Esophagus squamous epithelium (tissue), 5 donors: ENCODE results near the gene KIF26B. TPM values are rescaled to one million over a fixed set of nuclear protein-coding genes. Genes with fewer than 3 reads are reported as not detected.

ENCODE experiments used
- DNase-seq: peaks from one replicate; lab custom pipeline; 2025; lab: John Stamatoyannopoulos, UW
- H3K27ac ChIP-seq, 4 donors: fragments of 200-600 bp; sonication (generic); one replicate each; pipeline ENCODE4 v1.5.1; 2016 to 2019; ENCODE audit warnings: mild to moderate bottlenecking in 1 of 4
- H3K27me3 ChIP-seq, 4 donors: fragments of 200-600 bp; sonication (generic); 1 replicate in 3 of 4; 2 replicates in 1 of 4; pipeline versions ENCODE4 v1.5.1 to v1.6.0; 2017 to 2021; ENCODE audit warnings: antibody characterized with exemption in 1 of 4
- H3K36me3 ChIP-seq, 3 donors: fragments of 200-600 bp; sonication (generic); one replicate each; pipeline ENCODE4 v1.5.1; 2016 to 2019
- H3K4me1 ChIP-seq, 3 donors: fragments of 200-600 bp; sonication (generic); one replicate each; pipeline ENCODE4 v1.5.1; 2017 to 2019
- H3K4me3 ChIP-seq, 4 donors: fragments of 200-600 bp; sonication (generic); 1 replicate in 3 of 4; 2 replicates in 1 of 4; pipeline ENCODE4 v1.5.1; 2016 to 2019; ENCODE audit warnings: mild to moderate bottlenecking in 2 of 4, moderate library complexity in 1 of 4
- H3K9me3 ChIP-seq, 3 donors: fragments of 200-600 bp; sonication (generic); one replicate each; pipeline ENCODE4 v1.5.1; 2016 to 2019
- POLR2A ChIP-seq, 4 donors: fragments of 450-650 bp; IDR thresholded peaks; one replicate each; pipeline ENCODE4 v1.6.1; 2017; ENCODE audit warnings: antibody characterized with exemption in 4 of 4, mild to moderate bottlenecking in 4 of 4, moderate library complexity in 3 of 4
- WGBS, 2 donors: methylation state at CpG; one replicate each; pipeline ENCODE4 v1.1.5; 2018; 5-methylcytosine and 5-hydroxymethylcytosine counted together
- intact Hi-C: fragments of 100-400 bp; cut with DNase I; formaldehyde crosslinking; loops from one replicate; pipeline ENCODE4 v1.15.0; 2022
- total RNA-seq, 4 donors: library from RNA; depleted of rRNA; stranded (reverse); fragments of >200 nt; gene quantifications; one replicate each; pipeline ENCODE4 v1.1.0, GENCODE V29; 2016
- TF ChIP-seq, protein P1 (sequence below), 6 experiments: fragments of 450-650 bp in 4 of 6; fragments of 200-600 bp in 2 of 6; sonication (generic) in 2 of 6; IDR thresholded peaks; one replicate each; pipeline ENCODE4 v1.5.1; 2016 to 2019; ENCODE audit warnings: antibody characterized with exemption in 6 of 6, mild to moderate bottlenecking in 4 of 6, moderate library complexity in 4 of 6
- donor health status: DM: yes; HTN: yes; CAD: no.

Gene KIF26B
- total RNA-seq, 4 donors from 2014 or later, result 0.23 to 2.7 (median 1.0) TPM

DNA sequence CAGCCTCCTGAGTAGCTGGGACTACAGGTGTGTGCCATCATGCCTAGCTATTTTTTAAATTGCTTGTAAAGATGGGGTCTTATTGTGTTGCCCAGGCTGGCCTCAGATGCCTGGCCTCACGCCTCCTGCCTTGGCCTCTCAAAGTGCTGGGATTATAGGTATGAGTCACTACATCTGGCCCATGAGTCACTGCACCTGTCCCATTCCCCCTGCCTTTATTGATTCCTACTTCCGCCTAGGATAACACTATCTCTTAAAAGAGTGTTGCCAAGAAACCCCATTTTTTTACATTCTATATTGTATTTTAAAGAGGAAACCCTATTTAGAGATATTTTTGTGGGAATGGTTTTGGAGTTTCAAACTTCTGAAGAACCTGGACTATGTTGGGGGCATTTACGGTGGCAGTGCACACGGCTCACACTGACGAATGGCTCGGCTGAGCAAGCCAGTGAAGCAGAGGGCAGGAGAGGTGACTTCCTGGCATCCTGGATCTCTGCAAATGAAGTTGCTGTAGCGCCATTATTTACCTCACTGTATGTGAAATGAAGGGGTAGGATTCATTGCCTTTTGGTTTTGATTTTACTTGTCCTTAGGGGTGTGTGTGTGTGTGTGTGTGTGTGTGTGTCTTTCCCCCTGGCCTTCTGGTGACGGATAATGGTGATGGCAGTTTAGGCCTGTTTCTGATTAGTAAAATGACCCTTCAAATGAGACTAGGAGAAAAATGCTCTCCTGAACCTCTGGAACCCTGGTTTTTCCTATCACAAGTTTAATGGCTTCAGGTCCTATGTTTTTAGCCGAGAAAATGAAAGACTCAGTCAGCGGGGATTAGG is 22.5 kb downstream of the KIF26B start:
- Histone ChIP-seq H3K36me3 (no peaks in the 10 kb centered on the region), H3K27me3 (no peaks in the 10 kb centered on the region), H3K4me3 (no peak overlapping the region), H3K9me3 (no peaks in the 10 kb centered on the region), H3K4me1 (peaks cover 0 to 5% (median 0%) of the 10 kb centered on the region in 3 donors), H3K27ac (no peak overlapping the region)
- TF ChIP-seq POLR2A (IDR thresholded peaks at IDR 0.05), result no peak
- TF ChIP-seq, protein P1, sequence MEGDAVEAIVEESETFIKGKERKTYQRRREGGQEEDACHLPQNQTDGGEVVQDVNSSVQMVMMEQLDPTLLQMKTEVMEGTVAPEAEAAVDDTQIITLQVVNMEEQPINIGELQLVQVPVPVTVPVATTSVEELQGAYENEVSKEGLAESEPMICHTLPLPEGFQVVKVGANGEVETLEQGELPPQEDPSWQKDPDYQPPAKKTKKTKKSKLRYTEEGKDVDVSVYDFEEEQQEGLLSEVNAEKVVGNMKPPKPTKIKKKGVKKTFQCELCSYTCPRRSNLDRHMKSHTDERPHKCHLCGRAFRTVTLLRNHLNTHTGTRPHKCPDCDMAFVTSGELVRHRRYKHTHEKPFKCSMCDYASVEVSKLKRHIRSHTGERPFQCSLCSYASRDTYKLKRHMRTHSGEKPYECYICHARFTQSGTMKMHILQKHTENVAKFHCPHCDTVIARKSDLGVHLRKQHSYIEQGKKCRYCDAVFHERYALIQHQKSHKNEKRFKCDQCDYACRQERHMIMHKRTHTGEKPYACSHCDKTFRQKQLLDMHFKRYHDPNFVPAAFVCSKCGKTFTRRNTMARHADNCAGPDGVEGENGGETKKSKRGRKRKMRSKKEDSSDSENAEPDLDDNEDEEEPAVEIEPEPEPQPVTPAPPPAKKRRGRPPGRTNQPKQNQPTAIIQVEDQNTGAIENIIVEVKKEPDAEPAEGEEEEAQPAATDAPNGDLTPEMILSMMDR (IDR thresholded peaks at IDR 0.05), result no peak
- WGBS, 2 donors, result 79% methylated on average over 10 of the region's 10 CpGs
- intact Hi-C loops, result no loop called here
- no peak for DNase-seq

DNA sequence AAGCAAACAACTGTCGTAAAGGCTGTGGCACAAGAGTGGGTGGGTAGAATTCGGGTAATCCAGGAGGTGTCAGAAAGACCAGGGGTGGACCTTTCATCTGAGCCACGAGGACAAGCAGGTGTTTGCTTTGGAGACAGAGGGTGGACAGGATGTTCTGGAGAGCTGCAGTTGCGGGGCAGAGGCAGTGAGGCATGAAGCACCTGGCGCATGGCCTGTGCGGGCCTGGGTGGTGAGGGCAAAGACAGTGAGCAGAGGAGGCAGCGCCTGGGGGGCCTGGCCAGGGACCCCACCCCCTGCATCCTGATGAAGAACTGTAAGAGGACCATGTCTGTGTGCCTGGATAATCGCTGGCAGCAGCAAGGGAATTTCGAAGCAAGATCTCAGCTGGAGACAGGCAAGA is 24.9 kb downstream of the KIF26B start:
- H3K27me3 ChIP-seq, result no peaks in the 10 kb centered on the region
- intact Hi-C loops, result no loop called here
- DNase-seq, result no peak
- H3K9me3 ChIP-seq, result no peaks in the 10 kb centered on the region
- TF ChIP-seq, protein P1 (IDR thresholded peaks at IDR 0.05), result no peak
- no peak for TF ChIP-seq POLR2A (IDR thresholded peaks at IDR 0.05)
- no peaks in the 10 kb centered on the region for H3K4me1 ChIP-seq
- H3K27ac ChIP-seq, result no peak overlapping the region
- H3K36me3 ChIP-seq, result no peaks in the 10 kb centered on the region
- H3K4me3 ChIP-seq, result no peak overlapping the region
- 62 to 64% methylated on average over 9 of the region's 9 CpGs for WGBS, 2 donors

DNA sequence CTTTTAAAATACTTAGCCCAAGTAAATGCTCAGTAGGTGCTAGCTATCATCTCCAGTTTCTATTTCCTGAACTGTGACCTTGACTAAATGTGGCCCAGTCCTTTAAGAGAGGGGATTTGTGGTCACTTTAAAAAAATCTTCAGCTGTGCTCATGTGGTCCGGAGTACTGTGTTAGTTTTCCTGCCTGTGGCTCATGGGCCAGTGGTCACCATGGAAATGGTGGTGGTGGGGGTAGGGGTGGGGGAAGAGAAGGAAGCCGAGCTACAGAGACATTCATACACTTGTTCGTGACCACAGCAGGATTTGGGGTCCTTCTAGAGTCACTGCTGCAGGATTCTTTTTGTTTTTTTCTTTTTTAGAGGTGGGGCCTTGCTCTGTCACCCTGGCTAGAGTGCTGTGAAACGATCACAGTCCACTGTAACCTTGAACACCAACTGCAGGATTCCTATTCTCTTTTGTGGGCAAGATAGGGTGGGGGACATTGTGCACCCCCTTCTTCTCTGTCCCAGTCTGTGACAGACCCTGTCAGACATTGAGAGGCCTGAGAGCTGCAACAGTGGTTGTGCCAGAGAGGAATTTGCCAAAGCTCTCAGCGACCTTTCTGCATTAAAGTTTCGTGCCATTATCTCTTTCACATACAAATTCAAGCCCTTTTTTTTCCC is 25.8 kb downstream of the KIF26B start:
- Histone ChIP-seq H3K4me1 (no peaks in the 10 kb centered on the region), H3K4me3 (no peak overlapping the region), H3K27me3 (no peaks in the 10 kb centered on the region), H3K27ac (no peak overlapping the region), H3K9me3 (no peaks in the 10 kb centered on the region), H3K36me3 (no peaks in the 10 kb centered on the region)
- TF ChIP-seq, protein P1 (IDR thresholded peaks at IDR 0.05), result no peak
- no peak for TF ChIP-seq POLR2A (IDR thresholded peaks at IDR 0.05)
- intact Hi-C loops, result no loop called here
- DNase-seq, result no peak
- 61 to 70% methylated on average over 5 to 6 of the region's 6 CpGs for WGBS, 2 donors

DNA sequence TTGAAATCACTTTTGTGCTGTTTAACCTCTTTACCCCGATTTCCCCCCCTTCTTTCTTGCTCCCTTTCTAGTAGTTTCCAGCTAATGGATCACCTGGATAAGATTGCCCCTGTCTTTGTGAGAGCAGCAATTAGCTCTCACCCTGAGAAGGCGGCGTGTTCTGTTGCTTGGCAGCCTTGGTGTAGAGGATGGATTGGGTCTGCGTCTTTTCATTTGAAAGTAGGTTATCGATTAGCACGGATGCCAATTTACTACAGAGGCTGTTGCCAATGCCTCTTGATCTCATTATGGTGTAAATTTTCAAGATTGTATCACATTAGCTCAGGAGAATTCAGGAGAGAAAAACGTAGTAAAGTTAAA is 26.4 kb downstream of the KIF26B start:
- H3K9me3 ChIP-seq, result no peaks in the 10 kb centered on the region
- no peak overlapping the region for H3K27ac ChIP-seq
- TF ChIP-seq POLR2A (IDR thresholded peaks at IDR 0.05), result no peak
- TF ChIP-seq, protein P1 (IDR thresholded peaks at IDR 0.05), result no peak
- intact Hi-C loops, result no loop called here
- no peak for DNase-seq
- WGBS, 2 donors, result 72 to 82% methylated on average over 7 of the region's 7 CpGs
- no peaks in the 10 kb centered on the region for H3K36me3 ChIP-seq
- no peak overlapping the region for H3K4me3 ChIP-seq
- H3K27me3 ChIP-seq, result no peaks in the 10 kb centered on the region
- H3K4me1 ChIP-seq, result no peaks in the 10 kb centered on the region

DNA sequence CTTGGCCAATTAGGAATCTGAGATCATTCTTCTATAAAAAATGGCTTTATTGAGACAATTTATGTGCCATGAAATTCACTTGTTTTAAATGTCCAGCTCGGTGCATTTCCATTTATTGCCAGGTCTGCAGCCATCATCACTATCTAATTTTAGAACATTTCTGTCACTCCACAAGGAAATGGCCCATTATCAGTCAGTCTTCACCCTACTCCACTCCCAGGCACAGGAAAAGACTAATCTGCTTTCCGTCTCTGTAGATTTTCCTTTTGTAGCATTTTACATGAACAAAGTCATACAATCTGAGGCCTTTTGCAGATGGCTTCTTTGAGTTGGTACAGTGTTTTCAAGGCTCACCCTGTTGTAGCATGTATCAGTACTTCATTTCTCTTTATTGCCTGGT is 27.2 kb downstream of the KIF26B start:
- no peaks in the 10 kb centered on the region for H3K4me1 ChIP-seq
- no peak overlapping the region for H3K4me3 ChIP-seq
- H3K9me3 ChIP-seq, result no peaks in the 10 kb centered on the region
- no peaks in the 10 kb centered on the region for H3K36me3 ChIP-seq
- 77 to 78% methylated on average over 2 of the region's 2 CpGs for WGBS, 2 donors
- H3K27me3 ChIP-seq, result no peaks in the 10 kb centered on the region
- TF ChIP-seq POLR2A (IDR thresholded peaks at IDR 0.05), result no peak
- TF ChIP-seq, protein P1 (IDR thresholded peaks at IDR 0.05), result no peak
- H3K27ac ChIP-seq, result no peak overlapping the region
- intact Hi-C loops, result no loop called here
- no peak for DNase-seq
